GM12875 (cell line): Measurements from ENCODE around the gene TMEM235.

Source experiments
- H3K4me3 ChIP-seq: one replicate; pipeline ENCODE4 v1.5.1; 2011; ENCODE audit warnings: low read depth, low read length, control low read depth
- CTCF ChIP-seq: IDR thresholded peaks from 2 replicates; pipeline ENCODE4 v1.5.1; 2011; ENCODE audit warnings: low read depth, mild to moderate bottlenecking, control low read depth, inconsistent platforms, low read length, moderate library complexity, borderline replicate concordance; ENCODE audit not compliant: insufficient read depth

The TMEM235 gene

GRCh38 chr17:78269955-78270381 is 38.5 kb downstream of the TMEM235 start:
- no peak for TF ChIP-seq CTCF
- H3K4me3 ChIP-seq: no peak overlapping the region

- no peak overlapping the region for H3K4me3 ChIP-seq
- no peak for TF ChIP-seq CTCF
Measured at GRCh38 chr17:78271419-78272170, 40.2 kb downstream of the TMEM235 start.

GRCh38 chr17:78272181-78272913 is 40.9 kb downstream of the TMEM235 start:
- no peak overlapping the region for H3K4me3 ChIP-seq
- no peak for TF ChIP-seq CTCF

GRCh38 chr17:78272914-78273258 is 41.5 kb downstream of the TMEM235 start:
- TF ChIP-seq CTCF: no peak
- H3K4me3 ChIP-seq: no peak overlapping the region

- no peak overlapping the region for H3K4me3 ChIP-seq
- TF ChIP-seq CTCF: no peak
Measured at GRCh38 chr17:78273813-78274212, 42.4 kb downstream of the TMEM235 start.

- no peak for TF ChIP-seq CTCF
- no peak overlapping the region for H3K4me3 ChIP-seq
Measured at GRCh38 chr17:78275355-78275754, 43.9 kb downstream of the TMEM235 start.
